Measurements from ENCODE around the gene UBASH3A.
"Not testable (repeated sequence)": the region's sequence is repeated elsewhere in the genome, so short reads cannot be mapped to it uniquely, and the experiment has no call there.

The UBASH3A gene

GRCh38 chr21:42406866-42407265, 3.2 kb downstream of the UBASH3A start:
- peaks cover 0 to 5% of the 10 kb centered on the region in 2 donors for H3K36me3 ChIP-seq (ENCODE audit: control insufficient read depth in 1 of 2, insufficient read depth in 2 of 2, low read length in 2 of 2)
- H3K27me3 ChIP-seq (ENCODE audit: control insufficient read depth in 1 of 2, insufficient read depth in 2 of 2, low read length in 2 of 2), result peaks cover 0 to 4% of the 10 kb centered on the region in 2 donors
- H3K4me3 ChIP-seq (ENCODE audit: low read depth in 1 of 2, low read length in 2 of 2), result no peak overlapping the region
- no peak overlapping the region for H3K27ac ChIP-seq (ENCODE audit: low read depth, low read length)
- H3K9ac ChIP-seq (ENCODE audit: low read depth in 1 of 2, low read length in 2 of 2), result no peak overlapping the region
- H3K9me3 ChIP-seq (ENCODE audit: control insufficient read depth in 1 of 2, low read length in 2 of 2), result no peaks in the 10 kb centered on the region
- H3K4me1 ChIP-seq (ENCODE audit: control insufficient read depth in 1 of 2, insufficient read depth in 2 of 2, low read length in 2 of 2), result peaks cover 3 to 4% of the 10 kb centered on the region in 2 donors

GRCh38 chr21:42407476-42407875, 3.8 kb downstream of the UBASH3A start:
- no peak overlapping the region for H3K9ac ChIP-seq (ENCODE audit: low read depth in 1 of 2, low read length in 2 of 2)
- no peaks in the 10 kb centered on the region for H3K9me3 ChIP-seq (ENCODE audit: control insufficient read depth in 1 of 2, low read length in 2 of 2)
- peaks cover 0 to 4% of the 10 kb centered on the region in 2 donors for H3K27me3 ChIP-seq (ENCODE audit: control insufficient read depth in 1 of 2, insufficient read depth in 2 of 2, low read length in 2 of 2)
- peaks cover 0 to 4% of the 10 kb centered on the region in 2 donors for H3K4me1 ChIP-seq (ENCODE audit: control insufficient read depth in 1 of 2, insufficient read depth in 2 of 2, low read length in 2 of 2)
- H3K36me3 ChIP-seq (ENCODE audit: control insufficient read depth in 1 of 2, insufficient read depth in 2 of 2, low read length in 2 of 2), result peaks cover 0 to 5% of the 10 kb centered on the region in 2 donors
- no peak overlapping the region for H3K4me3 ChIP-seq (ENCODE audit: low read depth in 1 of 2, low read length in 2 of 2)
- no peak overlapping the region for H3K27ac ChIP-seq (ENCODE audit: low read depth, low read length)

- H3K27ac ChIP-seq (ENCODE audit: low read depth, low read length); H3K36me3 ChIP-seq (ENCODE audit: control insufficient read depth in 1 of 2, insufficient read depth in 2 of 2, low read length in 2 of 2); H3K9ac ChIP-seq (ENCODE audit: low read depth in 1 of 2, low read length in 2 of 2); H3K4me3 ChIP-seq (ENCODE audit: low read depth in 1 of 2, low read length in 2 of 2); H3K4me1 ChIP-seq (ENCODE audit: control insufficient read depth in 1 of 2, insufficient read depth in 2 of 2, low read length in 2 of 2); H3K27me3 ChIP-seq (ENCODE audit: control insufficient read depth in 1 of 2, insufficient read depth in 2 of 2, low read length in 2 of 2); H3K9me3 ChIP-seq (ENCODE audit: control insufficient read depth in 1 of 2, low read length in 2 of 2): not testable (repeated sequence)
Observed at GRCh38 chr21:42408718-42409117, 5.0 kb downstream of the UBASH3A start.

GRCh38 chr21:42409366-42409765, 5.7 kb downstream of the UBASH3A start:
- Histone ChIP-seq H3K4me3 (ENCODE audit: low read depth in 1 of 2, low read length in 2 of 2) (no peak overlapping the region), H3K9ac (ENCODE audit: low read depth in 1 of 2, low read length in 2 of 2) (no peak overlapping the region), H3K36me3 (ENCODE audit: control insufficient read depth in 1 of 2, insufficient read depth in 2 of 2, low read length in 2 of 2) (peaks cover 0 to 5% of the 10 kb centered on the region in 2 donors), H3K27me3 (ENCODE audit: control insufficient read depth in 1 of 2, insufficient read depth in 2 of 2, low read length in 2 of 2) (peaks cover 0 to 4% of the 10 kb centered on the region in 2 donors), H3K27ac (ENCODE audit: low read depth, low read length) (no peak overlapping the region), H3K4me1 (ENCODE audit: control insufficient read depth in 1 of 2, insufficient read depth in 2 of 2, low read length in 2 of 2) (peaks cover 0 to 4% of the 10 kb centered on the region in 2 donors), H3K9me3 (ENCODE audit: control insufficient read depth in 1 of 2, low read length in 2 of 2) (no peaks in the 10 kb centered on the region)

GRCh38 chr21:42411197-42411869, 7.6 kb downstream of the UBASH3A start:
- H3K27ac ChIP-seq (ENCODE audit: low read depth, low read length), result no peak overlapping the region
- peaks cover 0 to 8% of the 10 kb centered on the region in 2 donors for H3K27me3 ChIP-seq (ENCODE audit: control insufficient read depth in 1 of 2, insufficient read depth in 2 of 2, low read length in 2 of 2)
- H3K4me1 ChIP-seq (ENCODE audit: control insufficient read depth in 1 of 2, insufficient read depth in 2 of 2, low read length in 2 of 2), result peaks cover 0 to 17% of the 10 kb centered on the region in 2 donors
- no peak overlapping the region for H3K9ac ChIP-seq (ENCODE audit: low read depth in 1 of 2, low read length in 2 of 2)
- H3K4me3 ChIP-seq (ENCODE audit: low read depth in 1 of 2, low read length in 2 of 2), result no peak overlapping the region
- H3K36me3 ChIP-seq (ENCODE audit: control insufficient read depth in 1 of 2, insufficient read depth in 2 of 2, low read length in 2 of 2), result peaks cover 0 to 5% of the 10 kb centered on the region in 2 donors
- no peaks in the 10 kb centered on the region for H3K9me3 ChIP-seq (ENCODE audit: control insufficient read depth in 1 of 2, low read length in 2 of 2)

- Histone ChIP-seq H3K9ac (ENCODE audit: low read depth in 1 of 2, low read length in 2 of 2) (no peak overlapping the region), H3K36me3 (ENCODE audit: control insufficient read depth in 1 of 2, insufficient read depth in 2 of 2, low read length in 2 of 2) (peaks cover 0 to 5% of the 10 kb centered on the region in 2 donors), H3K4me1 (ENCODE audit: control insufficient read depth in 1 of 2, insufficient read depth in 2 of 2, low read length in 2 of 2) (peaks cover 0 to 17% of the 10 kb centered on the region in 2 donors), H3K27me3 (ENCODE audit: control insufficient read depth in 1 of 2, insufficient read depth in 2 of 2, low read length in 2 of 2) (peaks cover 0 to 4% of the 10 kb centered on the region in 2 donors), H3K4me3 (ENCODE audit: low read depth in 1 of 2, low read length in 2 of 2) (no peak overlapping the region), H3K9me3 (ENCODE audit: control insufficient read depth in 1 of 2, low read length in 2 of 2) (no peaks in the 10 kb centered on the region), H3K27ac (ENCODE audit: low read depth, low read length) (no peak overlapping the region)
Observed at GRCh38 chr21:42411891-42412635, 8.4 kb downstream of the UBASH3A start.

GRCh38 chr21:42412636-42412933, 8.9 kb downstream of the UBASH3A start:
- Histone ChIP-seq H3K27ac (ENCODE audit: low read depth, low read length) (no peak overlapping the region), H3K4me1 (ENCODE audit: control insufficient read depth in 1 of 2, insufficient read depth in 2 of 2, low read length in 2 of 2) (peaks cover 0 to 17% of the 10 kb centered on the region in 2 donors), H3K4me3 (ENCODE audit: low read depth in 1 of 2, low read length in 2 of 2) (no peak overlapping the region), H3K27me3 (ENCODE audit: control insufficient read depth in 1 of 2, insufficient read depth in 2 of 2, low read length in 2 of 2) (peaks cover 0 to 4% of the 10 kb centered on the region in 2 donors), H3K36me3 (ENCODE audit: control insufficient read depth in 1 of 2, insufficient read depth in 2 of 2, low read length in 2 of 2) (peaks cover 0 to 5% of the 10 kb centered on the region in 2 donors), H3K9ac (ENCODE audit: low read depth in 1 of 2, low read length in 2 of 2) (no peak overlapping the region), H3K9me3 (ENCODE audit: control insufficient read depth in 1 of 2, low read length in 2 of 2) (no peaks in the 10 kb centered on the region)

GRCh38 chr21:42413093-42413492, 9.4 kb downstream of the UBASH3A start:
- H3K27me3 ChIP-seq (ENCODE audit: control insufficient read depth in 1 of 2, insufficient read depth in 2 of 2, low read length in 2 of 2), result peaks cover 0 to 4% of the 10 kb centered on the region in 2 donors
- no peaks in the 10 kb centered on the region for H3K9me3 ChIP-seq (ENCODE audit: control insufficient read depth in 1 of 2, low read length in 2 of 2)
- H3K4me3 ChIP-seq (ENCODE audit: low read depth in 1 of 2, low read length in 2 of 2), result no peak overlapping the region
- no peak overlapping the region for H3K27ac ChIP-seq (ENCODE audit: low read depth, low read length)
- peaks cover 0 to 17% of the 10 kb centered on the region in 2 donors for H3K4me1 ChIP-seq (ENCODE audit: control insufficient read depth in 1 of 2, insufficient read depth in 2 of 2, low read length in 2 of 2)
- no peak overlapping the region for H3K9ac ChIP-seq (ENCODE audit: low read depth in 1 of 2, low read length in 2 of 2)
- peaks cover 0 to 5% of the 10 kb centered on the region in 2 donors for H3K36me3 ChIP-seq (ENCODE audit: control insufficient read depth in 1 of 2, insufficient read depth in 2 of 2, low read length in 2 of 2)

GRCh38 chr21:42413500-42413899, 9.8 kb downstream of the UBASH3A start:
- H3K27me3 ChIP-seq (ENCODE audit: control insufficient read depth in 1 of 2, insufficient read depth in 2 of 2, low read length in 2 of 2), result peaks cover 0 to 4% of the 10 kb centered on the region in 2 donors
- peaks cover 0 to 5% of the 10 kb centered on the region in 2 donors for H3K36me3 ChIP-seq (ENCODE audit: control insufficient read depth in 1 of 2, insufficient read depth in 2 of 2, low read length in 2 of 2)
- peaks cover 0 to 17% of the 10 kb centered on the region in 2 donors for H3K4me1 ChIP-seq (ENCODE audit: control insufficient read depth in 1 of 2, insufficient read depth in 2 of 2, low read length in 2 of 2)
- no peak overlapping the region for H3K4me3 ChIP-seq (ENCODE audit: low read depth in 1 of 2, low read length in 2 of 2)
- H3K9me3 ChIP-seq (ENCODE audit: control insufficient read depth in 1 of 2, low read length in 2 of 2), result no peaks in the 10 kb centered on the region
- no peak overlapping the region for H3K27ac ChIP-seq (ENCODE audit: low read depth, low read length)
- no peak overlapping the region for H3K9ac ChIP-seq (ENCODE audit: low read depth in 1 of 2, low read length in 2 of 2)

- Histone ChIP-seq H3K9me3 (ENCODE audit: control insufficient read depth in 1 of 2, low read length in 2 of 2) (no peaks in the 10 kb centered on the region), H3K9ac (ENCODE audit: low read depth in 1 of 2, low read length in 2 of 2) (no peak overlapping the region), H3K27ac (ENCODE audit: low read depth, low read length) (no peak overlapping the region), H3K4me3 (ENCODE audit: low read depth in 1 of 2, low read length in 2 of 2) (no peak overlapping the region), H3K36me3 (ENCODE audit: control insufficient read depth in 1 of 2, insufficient read depth in 2 of 2, low read length in 2 of 2) (peaks cover 0 to 5% of the 10 kb centered on the region in 2 donors), H3K4me1 (ENCODE audit: control insufficient read depth in 1 of 2, insufficient read depth in 2 of 2, low read length in 2 of 2) (peaks cover 0 to 17% of the 10 kb centered on the region in 2 donors), H3K27me3 (ENCODE audit: control insufficient read depth in 1 of 2, insufficient read depth in 2 of 2, low read length in 2 of 2) (peaks cover 0 to 4% of the 10 kb centered on the region in 2 donors)
Observed at GRCh38 chr21:42414066-42414465, 10.4 kb downstream of the UBASH3A start.

Data from duodenal mucosa (tissue), 2 donors.